Muscle layer of duodenum (tissue), 2 donors: Measurements from ENCODE around the gene WFDC10A.
"Not testable (repeated sequence)": the region's sequence is repeated elsewhere in the genome, so short reads cannot be mapped to it uniquely, and the experiment has no call there.

Experiments
- H3K27ac ChIP-seq: one replicate; pipeline ENCODE4 v1.7.0; 2013; ENCODE audit warnings: mild to moderate bottlenecking, low read length
- H3K27me3 ChIP-seq: one replicate; pipeline ENCODE4 v1.7.0; 2013; ENCODE audit warnings: low read depth, mild to moderate bottlenecking, control low read depth, low read length
- H3K36me3 ChIP-seq, 2 donors: one replicate each; pipeline ENCODE4 v1.7.0; 2013; ENCODE audit warnings: low read length in 2 of 2, control low read depth in 1 of 2, mild to moderate bottlenecking in 1 of 2; ENCODE audit not compliant: insufficient read depth in 2 of 2, control insufficient read depth in 1 of 2
- H3K4me1 ChIP-seq, 2 donors: one replicate each; pipeline ENCODE4 v1.7.0; 2013; ENCODE audit warnings: low read length in 2 of 2, mild to moderate bottlenecking in 2 of 2, control low read depth in 1 of 2, moderate library complexity in 1 of 2; ENCODE audit not compliant: insufficient read depth in 2 of 2, control insufficient read depth in 1 of 2
- H3K4me3 ChIP-seq, 2 donors: one replicate each; pipeline ENCODE4 v1.7.0; 2013; ENCODE audit warnings: low read length in 2 of 2, low read depth in 1 of 2, mild to moderate bottlenecking in 1 of 2
- H3K9me3 ChIP-seq, 2 donors: one replicate each; pipeline ENCODE4 v1.7.0; 2013; ENCODE audit warnings: low read length in 2 of 2, control low read depth in 1 of 2, mild to moderate bottlenecking in 1 of 2; ENCODE audit not compliant: control insufficient read depth in 1 of 2
- donor health status: healthy.

WFDC10A gene

DNA sequence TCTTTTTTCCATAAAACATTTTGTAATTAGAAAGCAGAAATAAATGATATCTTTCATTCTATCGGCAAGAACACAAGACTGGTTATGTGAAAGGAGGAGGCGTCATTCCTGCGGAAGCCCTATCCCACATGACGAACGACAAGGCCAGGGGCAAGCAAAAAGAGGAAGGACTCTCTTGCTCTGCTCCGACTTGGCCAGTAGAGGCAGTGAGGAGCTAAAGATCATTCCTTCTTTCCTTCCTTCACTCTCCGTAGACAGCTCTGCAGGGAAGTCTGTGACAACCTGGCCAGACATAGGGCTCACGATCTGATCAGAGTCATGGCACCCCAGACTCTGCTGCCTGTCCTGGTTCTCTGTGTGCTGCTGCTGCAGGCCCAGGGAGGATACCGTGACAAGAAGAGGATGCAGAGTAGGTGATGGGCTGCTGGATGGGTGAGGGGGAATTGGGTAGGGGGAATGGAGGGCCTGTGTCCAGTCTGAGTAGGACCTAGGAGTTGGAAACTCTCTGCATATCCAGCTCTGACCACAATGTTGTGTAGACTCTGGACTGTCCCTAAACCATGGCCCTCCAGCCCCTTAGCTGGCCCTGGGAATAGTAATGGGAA lies at the start of gene WFDC10A:
Gene WFDC10A (plus strand): TSS at position 244 of the 605 bp plus-strand sequence. CDS start 75 bp downstream, at position 319.
- H3K4me3 ChIP-seq: no peak within 1 kb of the TSS

DNA sequence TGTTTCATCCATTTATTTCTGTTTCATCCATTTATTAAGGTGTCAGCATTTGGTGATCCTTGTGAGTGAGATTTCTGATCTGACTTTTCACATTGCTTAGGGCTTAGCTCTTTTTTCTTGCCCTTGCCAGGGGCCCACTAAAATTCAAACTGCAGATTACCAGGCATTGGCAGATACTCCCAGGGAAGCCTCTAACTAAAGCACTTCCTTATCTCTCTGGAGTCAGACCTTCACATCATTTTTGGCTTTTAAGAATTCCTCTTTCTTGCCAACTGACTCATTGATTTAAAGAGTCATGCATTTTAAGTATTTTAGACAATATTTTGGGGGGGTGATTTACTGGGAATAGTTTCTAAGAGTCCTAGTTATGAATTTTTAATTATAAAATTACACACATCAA lies 47.8 kb upstream of the WFDC10A start:
- H3K4me1 ChIP-seq: no peaks in the 10 kb centered on the region
- no peaks in the 10 kb centered on the region for H3K9me3 ChIP-seq
- no peak overlapping the region for H3K27ac ChIP-seq

More for the DNA sequence above, at the start of gene WFDC10A:
- no peak within 1 kb of the TSS for H3K27ac ChIP-seq
- H3K4me1 ChIP-seq: no peaks in the 10 kb centered on the region
- no peaks in the 10 kb centered on the region for H3K9me3 ChIP-seq
- no peaks in the 10 kb centered on the region for H3K36me3 ChIP-seq
- H3K27me3 ChIP-seq: no peaks in the 10 kb centered on the region

DNA sequence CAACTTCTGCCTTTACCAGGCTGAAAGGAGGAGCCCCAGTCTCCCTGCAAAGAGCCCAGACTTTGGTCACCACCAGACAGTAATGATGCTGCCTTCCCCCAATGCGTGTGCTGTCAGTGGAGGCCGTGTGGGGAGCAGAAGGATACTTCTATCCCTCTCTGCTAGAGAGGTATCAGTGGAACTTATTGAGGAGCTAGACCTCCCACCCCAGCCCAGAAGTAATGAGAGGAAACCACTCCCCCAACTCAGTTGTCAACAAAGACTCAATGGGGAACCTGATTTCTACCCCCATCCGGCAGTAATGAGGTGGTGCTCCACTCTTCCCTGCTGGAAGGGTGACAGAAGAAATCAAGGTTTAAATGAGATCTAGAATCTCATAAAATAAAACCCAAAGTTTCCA lies 46.0 kb upstream of the WFDC10A start:
- Histone ChIP-seq H3K27ac (no peak overlapping the region), H3K9me3 (no peaks in the 10 kb centered on the region), H3K4me3 (no peak overlapping the region), H3K27me3 (no peaks in the 10 kb centered on the region), H3K36me3 (no peaks in the 10 kb centered on the region), H3K4me1 (no peaks in the 10 kb centered on the region)

More for the DNA sequence above, 47.8 kb upstream of the WFDC10A start:
- H3K27me3 ChIP-seq: no peaks in the 10 kb centered on the region
- H3K36me3 ChIP-seq: no peaks in the 10 kb centered on the region
- no peak overlapping the region for H3K4me3 ChIP-seq

DNA sequence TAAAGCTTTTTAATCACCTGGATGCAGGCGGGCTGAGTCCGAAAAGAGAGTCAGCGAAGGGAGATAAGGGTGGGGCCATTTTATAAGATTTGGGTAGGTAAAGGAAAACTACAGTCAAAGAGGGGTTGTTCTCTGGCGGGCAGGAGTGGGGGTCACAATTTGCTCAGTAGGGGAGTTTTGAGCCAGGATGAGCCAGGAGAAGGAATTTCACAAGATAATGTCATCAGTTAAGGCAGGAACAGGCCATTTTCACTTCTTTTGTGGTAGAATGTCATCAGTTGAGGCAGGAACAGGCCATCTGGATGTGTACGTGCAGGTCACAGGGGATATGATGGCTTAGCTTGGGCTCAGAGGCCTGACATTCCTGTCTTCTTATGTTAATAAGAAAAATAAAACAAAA lies 45.2 kb upstream of the WFDC10A start:
- H3K36me3 ChIP-seq, H3K4me3 ChIP-seq, H3K27ac ChIP-seq, H3K9me3 ChIP-seq, H3K27me3 ChIP-seq, H3K4me1 ChIP-seq: not testable (repeated sequence)

DNA sequence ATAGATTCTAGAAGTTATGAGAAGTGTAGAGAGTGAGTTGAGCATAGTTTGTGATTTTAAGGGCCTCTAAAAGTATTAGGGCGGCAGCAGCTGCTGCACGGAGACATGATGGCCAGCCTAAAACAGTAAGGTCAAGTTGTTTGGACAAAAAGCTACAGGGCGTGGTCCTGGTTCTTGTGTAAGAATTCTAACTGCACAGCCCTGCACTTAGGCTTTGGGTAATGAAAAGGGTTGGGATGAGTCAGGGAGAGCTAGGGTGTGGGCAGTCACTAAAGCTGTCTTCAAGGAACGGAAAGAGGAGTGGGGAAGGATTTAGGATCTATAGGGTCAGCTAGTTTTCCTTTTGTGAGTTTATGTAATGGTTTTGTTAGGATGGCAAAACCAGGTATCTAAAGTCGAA lies 43.6 kb upstream of the WFDC10A start:
- not testable (repeated sequence) for H3K36me3 ChIP-seq, H3K9me3 ChIP-seq, H3K27ac ChIP-seq, H3K27me3 ChIP-seq, H3K4me1 ChIP-seq, H3K4me3 ChIP-seq

DNA sequence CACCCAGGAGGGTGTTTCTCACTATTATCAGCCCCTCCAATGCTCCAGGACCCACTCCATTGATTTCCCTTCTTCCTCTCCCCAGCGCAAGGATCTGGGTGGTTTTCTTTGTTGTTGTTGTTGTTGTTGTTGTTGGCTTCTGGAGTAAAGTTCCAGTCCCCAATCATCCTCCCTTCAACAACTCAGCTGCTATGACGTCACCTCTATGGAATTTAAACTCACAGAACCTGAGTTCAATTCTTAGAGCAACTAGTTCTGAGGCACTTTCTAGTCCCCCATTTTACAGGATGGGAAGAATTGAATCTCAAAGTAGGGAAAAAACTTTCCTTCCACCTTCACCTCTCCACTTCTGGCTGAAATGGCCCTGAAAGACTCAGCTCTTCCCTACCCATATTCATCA lies 40.7 kb upstream of the WFDC10A start:
- no peaks in the 10 kb centered on the region for H3K36me3 ChIP-seq
- no peak overlapping the region for H3K4me3 ChIP-seq
- no peaks in the 10 kb centered on the region for H3K27me3 ChIP-seq
- H3K9me3 ChIP-seq: no peaks in the 10 kb centered on the region
- H3K4me1 ChIP-seq: no peaks in the 10 kb centered on the region
- H3K27ac ChIP-seq: no peak overlapping the region

DNA sequence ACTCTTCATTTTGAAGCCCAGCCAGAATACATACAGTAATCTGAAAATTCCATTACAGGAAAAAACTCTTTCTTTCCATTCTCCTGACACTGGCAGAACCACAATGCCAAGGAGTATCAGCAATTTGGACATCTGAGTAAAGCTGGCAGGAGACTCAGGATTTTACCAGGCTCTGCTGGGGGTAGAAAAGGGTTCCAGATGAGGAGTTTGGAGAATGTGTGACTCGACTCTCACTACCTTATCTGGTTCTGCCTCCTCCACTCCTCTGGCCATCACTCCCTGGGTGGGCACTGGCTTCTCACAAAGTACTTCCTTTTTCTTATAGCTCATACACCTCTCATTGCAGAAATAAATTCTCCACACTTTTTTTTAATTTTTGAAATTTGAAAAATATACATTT lies 39.8 kb upstream of the WFDC10A start:
- no peaks in the 10 kb centered on the region for H3K4me1 ChIP-seq
- H3K9me3 ChIP-seq: no peaks in the 10 kb centered on the region
- no peak overlapping the region for H3K4me3 ChIP-seq
- H3K36me3 ChIP-seq: no peaks in the 10 kb centered on the region
- no peak overlapping the region for H3K27ac ChIP-seq
- no peaks in the 10 kb centered on the region for H3K27me3 ChIP-seq

DNA sequence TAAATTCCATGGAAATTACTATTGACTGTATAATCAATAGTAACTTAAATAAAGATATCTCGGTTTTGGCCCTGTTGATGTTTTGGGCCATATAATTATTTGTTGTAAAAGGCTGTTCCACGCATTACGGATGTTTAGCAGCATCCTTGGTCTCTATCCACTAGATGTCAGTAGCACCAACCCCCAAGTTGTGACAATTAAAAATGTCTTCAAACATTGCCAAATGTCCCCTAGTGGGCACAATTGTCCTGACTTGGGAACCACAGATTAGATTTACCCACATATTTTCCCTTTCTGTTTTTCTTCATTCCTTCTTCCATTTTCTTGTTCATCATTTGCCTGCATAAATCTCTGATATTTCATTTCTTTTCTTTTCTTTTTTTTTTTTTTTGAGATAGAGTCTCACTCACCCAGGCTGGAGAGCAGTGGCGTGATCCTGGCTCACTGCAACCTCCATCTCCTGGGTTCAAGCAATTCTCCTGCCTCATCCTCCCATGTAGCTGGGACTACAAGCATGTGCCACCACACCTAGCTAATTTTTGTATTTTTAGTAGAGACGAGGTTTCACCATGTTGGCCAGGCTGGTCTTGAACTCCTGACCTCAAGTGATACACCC lies 36.9 kb upstream of the WFDC10A start:
- Histone ChIP-seq H3K36me3 (no peaks in the 10 kb centered on the region), H3K27ac (no peak overlapping the region), H3K4me1 (no peaks in the 10 kb centered on the region), H3K4me3 (no peak overlapping the region), H3K27me3 (no peaks in the 10 kb centered on the region), H3K9me3 (no peaks in the 10 kb centered on the region)

DNA sequence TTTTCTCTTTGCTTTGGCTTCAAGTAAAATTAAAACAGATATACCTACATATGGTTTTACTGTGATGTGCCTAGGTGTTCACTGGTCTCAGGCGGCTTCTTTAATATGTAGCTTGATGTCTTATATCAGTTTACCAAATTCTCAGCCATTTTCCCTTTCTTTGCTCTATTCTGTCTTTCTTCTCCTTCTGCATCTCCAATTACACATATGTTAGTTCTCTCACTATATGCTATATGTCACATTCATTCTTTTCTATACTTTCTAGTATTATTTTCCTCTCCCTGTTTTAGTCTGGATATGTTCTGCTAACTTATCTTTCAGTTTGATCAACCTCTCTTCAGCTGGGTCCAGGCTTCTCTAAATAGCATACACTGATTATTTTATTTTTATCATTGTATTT lies 36.0 kb upstream of the WFDC10A start:
- Histone ChIP-seq H3K27ac (no peak overlapping the region), H3K36me3 (no peaks in the 10 kb centered on the region), H3K9me3 (no peaks in the 10 kb centered on the region), H3K4me3 (no peak overlapping the region), H3K27me3 (no peaks in the 10 kb centered on the region), H3K4me1 (no peaks in the 10 kb centered on the region)

DNA sequence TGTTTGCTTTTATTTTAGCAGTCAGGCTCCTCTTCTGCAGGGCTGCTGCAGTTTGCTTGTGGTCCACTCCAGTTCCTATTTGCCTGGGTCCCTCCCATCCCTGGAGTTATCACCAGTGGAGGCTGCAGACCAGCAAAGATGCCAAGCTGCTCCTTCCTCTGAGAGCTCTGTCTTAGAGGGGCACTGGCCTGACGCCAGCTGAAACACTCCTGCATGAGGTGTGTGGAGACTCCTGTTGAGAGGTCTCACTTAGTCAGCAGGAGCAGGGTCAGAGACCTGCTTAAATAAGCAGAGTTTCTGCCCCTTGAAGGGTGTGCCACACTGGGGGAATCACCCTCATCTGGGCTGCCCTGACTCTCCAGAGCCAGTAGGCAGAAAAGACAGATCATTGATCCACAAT lies 34.3 kb upstream of the WFDC10A start:
- Histone ChIP-seq H3K4me3 (no peak overlapping the region), H3K9me3 (no peaks in the 10 kb centered on the region), H3K27ac (no peak overlapping the region), H3K36me3 (no peaks in the 10 kb centered on the region), H3K4me1 (no peaks in the 10 kb centered on the region), H3K27me3 (no peaks in the 10 kb centered on the region)

DNA sequence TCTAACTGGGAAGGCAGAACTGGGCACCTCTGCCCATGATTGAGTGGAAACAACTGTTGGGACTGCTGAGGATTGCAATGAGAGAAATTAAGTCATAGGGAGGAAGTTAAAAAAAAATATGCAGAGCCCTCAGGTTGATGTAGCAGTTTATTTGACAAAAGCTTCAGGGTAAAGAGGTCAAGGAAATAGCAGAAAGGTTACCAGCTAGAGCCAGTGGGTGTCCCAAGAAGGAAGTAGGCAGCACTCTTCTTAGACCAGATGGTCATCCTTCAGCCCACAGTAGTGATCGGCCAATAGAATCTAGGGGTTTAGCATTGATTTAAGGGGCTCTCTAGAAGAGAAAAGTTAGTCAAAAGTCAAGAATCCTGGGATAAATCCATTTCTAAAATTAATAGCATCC lies 21.7 kb upstream of the WFDC10A start:
- Histone ChIP-seq H3K27me3 (no peaks in the 10 kb centered on the region), H3K4me3 (no peak overlapping the region), H3K27ac (no peak overlapping the region), H3K9me3 (peaks cover 0 to 4% of the 10 kb centered on the region in 2 donors), H3K4me1 (no peaks in the 10 kb centered on the region), H3K36me3 (no peaks in the 10 kb centered on the region)

DNA sequence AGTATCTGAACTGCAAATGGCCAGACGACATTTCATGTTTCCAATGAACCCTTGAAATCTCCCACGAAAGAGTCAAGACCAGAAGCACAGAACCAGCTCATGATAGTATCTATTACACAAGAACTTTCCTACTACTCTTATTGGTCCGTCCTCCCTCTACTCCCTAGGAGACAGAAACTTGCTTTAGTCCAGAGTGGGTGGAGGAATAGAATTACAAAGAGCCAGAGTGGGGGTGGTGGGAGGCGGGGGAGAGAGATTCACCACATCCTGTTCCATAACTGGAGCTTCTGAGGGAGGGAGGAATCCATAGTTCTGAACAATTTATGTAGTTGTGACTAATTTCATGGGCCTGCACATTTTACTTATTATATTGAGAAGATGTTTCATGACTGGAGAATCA lies 18.5 kb upstream of the WFDC10A start:
- Histone ChIP-seq H3K27me3 (no peaks in the 10 kb centered on the region), H3K27ac (no peak overlapping the region), H3K9me3 (peaks cover 0 to 4% of the 10 kb centered on the region in 2 donors), H3K4me3 (no peak overlapping the region), H3K4me1 (no peaks in the 10 kb centered on the region), H3K36me3 (no peaks in the 10 kb centered on the region)
